ENCODE results near the gene LDLRAD4.

The LDLRAD4 gene

GRCh38 chr18:13201292-13201691 is 17.3 kb upstream of the LDLRAD4 start:
- TF ChIP-seq CTCF (IDR thresholded peaks at IDR 0.05) = no peak

GRCh38 chr18:13202571-13202970 is 16.0 kb upstream of the LDLRAD4 start:
- no peak for TF ChIP-seq CTCF (IDR thresholded peaks at IDR 0.05)

- TF ChIP-seq CTCF (IDR thresholded peaks at IDR 0.05) = no peak
These were observed 12.3 kb upstream of the LDLRAD4 start for GRCh38 chr18:13206301-13206700.

- TF ChIP-seq CTCF (IDR thresholded peaks at IDR 0.05) = no peak
These were observed 11.3 kb upstream of the LDLRAD4 start for GRCh38 chr18:13207294-13207693.

GRCh38 chr18:13211534-13211933 is 7.0 kb upstream of the LDLRAD4 start:
- no peak for TF ChIP-seq CTCF (IDR thresholded peaks at IDR 0.05)

- TF ChIP-seq CTCF (IDR thresholded peaks at IDR 0.05) = no peak
These were observed 5.3 kb upstream of the LDLRAD4 start for GRCh38 chr18:13213036-13213795.

GRCh38 chr18:13214609-13215008 is 4.0 kb upstream of the LDLRAD4 start:
- TF ChIP-seq CTCF (IDR thresholded peaks at IDR 0.05) = no peak
